Esophagus muscularis mucosa (tissue), 4 donors: Measurements from ENCODE around the gene STK16.

Source experiments
- EP300 ChIP-seq: sonication (generic); formaldehyde crosslinking; IDR thresholded peaks from one replicate; pipeline ENCODE4 v1.6.1; 2017; ENCODE audit warnings: antibody characterized with exemption
- POLR2AphosphoS5 ChIP-seq, 2 donors: sonication (generic); formaldehyde crosslinking; IDR thresholded peaks; one replicate each; pipeline ENCODE4 v1.6.1; 2017; ENCODE audit warnings: antibody characterized with exemption in 2 of 2
- TF ChIP-seq, protein P1 (sequence below), 3 experiments: fragments of 200-600 bp in 2 of 3; fragments of 450-650 bp in 1 of 3; sonication (generic) in 2 of 3; IDR thresholded peaks; one replicate each; pipeline ENCODE4 v1.5.1; 2017 to 2019; ENCODE audit warnings: antibody characterized with exemption in 3 of 3, mild to moderate bottlenecking in 2 of 3, moderate library complexity in 1 of 3

DNA sequence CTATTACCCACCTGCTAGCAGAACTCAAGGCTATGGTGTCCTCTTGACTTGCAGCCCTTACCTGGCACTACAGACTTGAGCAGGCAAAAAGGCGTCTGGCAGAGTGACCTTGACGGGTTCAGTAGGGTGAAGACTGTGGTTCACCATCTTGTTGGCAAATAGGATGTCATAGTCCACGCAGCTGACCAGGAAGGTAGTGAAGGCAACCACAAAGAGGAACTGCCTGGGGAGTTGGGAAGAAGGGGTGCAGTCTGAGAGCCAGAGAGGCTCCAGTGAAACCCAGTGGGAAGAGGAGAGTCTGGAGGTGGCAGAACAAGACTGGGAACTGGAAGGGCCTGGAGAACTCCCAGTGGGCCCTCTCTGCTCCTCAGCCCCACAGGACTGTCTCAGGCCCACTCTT is 19.9 kb upstream of the STK16 start:
- TF ChIP-seq, protein P1, sequence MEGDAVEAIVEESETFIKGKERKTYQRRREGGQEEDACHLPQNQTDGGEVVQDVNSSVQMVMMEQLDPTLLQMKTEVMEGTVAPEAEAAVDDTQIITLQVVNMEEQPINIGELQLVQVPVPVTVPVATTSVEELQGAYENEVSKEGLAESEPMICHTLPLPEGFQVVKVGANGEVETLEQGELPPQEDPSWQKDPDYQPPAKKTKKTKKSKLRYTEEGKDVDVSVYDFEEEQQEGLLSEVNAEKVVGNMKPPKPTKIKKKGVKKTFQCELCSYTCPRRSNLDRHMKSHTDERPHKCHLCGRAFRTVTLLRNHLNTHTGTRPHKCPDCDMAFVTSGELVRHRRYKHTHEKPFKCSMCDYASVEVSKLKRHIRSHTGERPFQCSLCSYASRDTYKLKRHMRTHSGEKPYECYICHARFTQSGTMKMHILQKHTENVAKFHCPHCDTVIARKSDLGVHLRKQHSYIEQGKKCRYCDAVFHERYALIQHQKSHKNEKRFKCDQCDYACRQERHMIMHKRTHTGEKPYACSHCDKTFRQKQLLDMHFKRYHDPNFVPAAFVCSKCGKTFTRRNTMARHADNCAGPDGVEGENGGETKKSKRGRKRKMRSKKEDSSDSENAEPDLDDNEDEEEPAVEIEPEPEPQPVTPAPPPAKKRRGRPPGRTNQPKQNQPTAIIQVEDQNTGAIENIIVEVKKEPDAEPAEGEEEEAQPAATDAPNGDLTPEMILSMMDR (IDR thresholded peaks at IDR 0.05) = no peak
- TF ChIP-seq POLR2AphosphoS5 (IDR thresholded peaks at IDR 0.05) = no peak
- TF ChIP-seq EP300 = no peak
